Liver (tissue), 3 donors: ENCODE results near the gene FAM76B.

Experiments used
- EGR1 ChIP-seq, 2 donors: IDR thresholded peaks; 2 replicates each; pipeline ENCODE4 v1.6.1; 2016 to 2018; ENCODE audit warnings: antibody characterized with exemption in 2 of 2, low read depth in 2 of 2
- GABPA ChIP-seq, 2 donors: IDR thresholded peaks in 1 of 2; conservative IDR thresholded peaks in 1 of 2; 2 replicates each; pipeline ENCODE4 v1.6.1; 2016; ENCODE audit warnings: antibody characterized with exemption in 2 of 2, mild to moderate bottlenecking in 1 of 2, moderate library complexity in 1 of 2
- HNF4A ChIP-seq, 2 donors: conservative IDR thresholded peaks; 2 replicates each; pipeline ENCODE4 v1.6.1; 2016; ENCODE audit warnings: antibody characterized with exemption in 2 of 2, mild to moderate bottlenecking in 2 of 2
- HNF4G ChIP-seq: IDR thresholded peaks from 2 replicates; pipeline ENCODE4 v1.6.1; 2016; ENCODE audit warnings: antibody characterized with exemption
- JUND ChIP-seq, 2 donors: IDR thresholded peaks; 2 replicates each; pipeline ENCODE4 v1.6.1; 2016; ENCODE audit warnings: antibody characterized with exemption in 2 of 2
- NR2F2 ChIP-seq: IDR thresholded peaks from 2 replicates; pipeline ENCODE4 v1.6.1; 2016; ENCODE audit warnings: antibody characterized with exemption
- RAD21 ChIP-seq, 2 donors: IDR thresholded peaks; 2 replicates each; pipeline ENCODE4 v1.6.1; 2016; ENCODE audit warnings: antibody characterized with exemption in 2 of 2, mild to moderate bottlenecking in 2 of 2
- SP1 ChIP-seq: IDR thresholded peaks from 2 replicates; pipeline ENCODE4 v1.6.1; 2018; ENCODE audit warnings: antibody characterized with exemption, mild to moderate bottlenecking
- TAF1 ChIP-seq: conservative IDR thresholded peaks from 2 replicates; pipeline ENCODE4 v1.6.1; 2016; ENCODE audit warnings: antibody characterized with exemption, mild to moderate bottlenecking
- TF ChIP-seq, protein P1 (sequence below): fragments of 150-350 bp; IDR thresholded peaks from 2 replicates; pipeline ENCODE4 v1.5.1; 2017; ENCODE audit warnings: improper control_type of control experiment, low read depth, low read length; ENCODE audit not compliant: missing input control
- TF ChIP-seq, protein P2 (sequence below): IDR thresholded peaks from 2 replicates; pipeline ENCODE4 v1.6.1; 2016; ENCODE audit warnings: antibody characterized with exemption, mild to moderate bottlenecking
- TF ChIP-seq, protein P3 (sequence below): IDR thresholded peaks from 2 replicates; pipeline ENCODE4 v1.6.1; 2016; ENCODE audit warnings: antibody characterized with exemption
- TF ChIP-seq, protein P4 (sequence below): IDR thresholded peaks from 2 replicates; pipeline ENCODE4 v1.6.1; 2016; ENCODE audit warnings: antibody characterized with exemption
- TF ChIP-seq, protein P5 (sequence below): IDR thresholded peaks from 2 replicates; pipeline ENCODE4 v1.6.1; 2016; ENCODE audit warnings: antibody characterized with exemption
- donor health status: healthy.
- donor health status: healthy.

DNA sequence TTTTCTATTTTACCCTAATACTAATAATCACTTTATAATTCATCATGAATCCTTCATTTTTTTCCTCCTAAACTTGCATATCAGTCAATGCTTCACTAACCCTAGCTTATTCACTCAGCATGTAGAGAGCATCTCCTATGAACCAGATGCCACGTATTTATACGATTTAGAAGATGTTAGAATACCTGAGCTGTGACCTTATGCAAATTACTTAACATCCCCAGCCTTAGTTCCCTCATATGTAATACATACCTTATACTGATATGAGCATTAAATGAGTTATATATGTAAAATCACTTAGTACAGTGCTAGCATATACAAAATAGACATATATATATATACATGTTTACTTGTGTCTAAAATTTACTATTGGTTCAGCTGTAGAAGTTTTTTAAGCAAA, 9.0 kb downstream of the FAM76B start:
- TF ChIP-seq JUND (IDR thresholded peaks at IDR 0.05) = no peak
- TF ChIP-seq TAF1 = no peak
- TF ChIP-seq, protein P1, sequence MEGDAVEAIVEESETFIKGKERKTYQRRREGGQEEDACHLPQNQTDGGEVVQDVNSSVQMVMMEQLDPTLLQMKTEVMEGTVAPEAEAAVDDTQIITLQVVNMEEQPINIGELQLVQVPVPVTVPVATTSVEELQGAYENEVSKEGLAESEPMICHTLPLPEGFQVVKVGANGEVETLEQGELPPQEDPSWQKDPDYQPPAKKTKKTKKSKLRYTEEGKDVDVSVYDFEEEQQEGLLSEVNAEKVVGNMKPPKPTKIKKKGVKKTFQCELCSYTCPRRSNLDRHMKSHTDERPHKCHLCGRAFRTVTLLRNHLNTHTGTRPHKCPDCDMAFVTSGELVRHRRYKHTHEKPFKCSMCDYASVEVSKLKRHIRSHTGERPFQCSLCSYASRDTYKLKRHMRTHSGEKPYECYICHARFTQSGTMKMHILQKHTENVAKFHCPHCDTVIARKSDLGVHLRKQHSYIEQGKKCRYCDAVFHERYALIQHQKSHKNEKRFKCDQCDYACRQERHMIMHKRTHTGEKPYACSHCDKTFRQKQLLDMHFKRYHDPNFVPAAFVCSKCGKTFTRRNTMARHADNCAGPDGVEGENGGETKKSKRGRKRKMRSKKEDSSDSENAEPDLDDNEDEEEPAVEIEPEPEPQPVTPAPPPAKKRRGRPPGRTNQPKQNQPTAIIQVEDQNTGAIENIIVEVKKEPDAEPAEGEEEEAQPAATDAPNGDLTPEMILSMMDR = no peak
- TF ChIP-seq GABPA (IDR thresholded peaks at IDR 0.05 in 1 of 2, conservative IDR thresholded peaks at IDR 0.05 in 1 of 2) = no peak
- TF ChIP-seq HNF4A (conservative IDR thresholded peaks at IDR 0.05) = no peak
- TF ChIP-seq, protein P2, sequence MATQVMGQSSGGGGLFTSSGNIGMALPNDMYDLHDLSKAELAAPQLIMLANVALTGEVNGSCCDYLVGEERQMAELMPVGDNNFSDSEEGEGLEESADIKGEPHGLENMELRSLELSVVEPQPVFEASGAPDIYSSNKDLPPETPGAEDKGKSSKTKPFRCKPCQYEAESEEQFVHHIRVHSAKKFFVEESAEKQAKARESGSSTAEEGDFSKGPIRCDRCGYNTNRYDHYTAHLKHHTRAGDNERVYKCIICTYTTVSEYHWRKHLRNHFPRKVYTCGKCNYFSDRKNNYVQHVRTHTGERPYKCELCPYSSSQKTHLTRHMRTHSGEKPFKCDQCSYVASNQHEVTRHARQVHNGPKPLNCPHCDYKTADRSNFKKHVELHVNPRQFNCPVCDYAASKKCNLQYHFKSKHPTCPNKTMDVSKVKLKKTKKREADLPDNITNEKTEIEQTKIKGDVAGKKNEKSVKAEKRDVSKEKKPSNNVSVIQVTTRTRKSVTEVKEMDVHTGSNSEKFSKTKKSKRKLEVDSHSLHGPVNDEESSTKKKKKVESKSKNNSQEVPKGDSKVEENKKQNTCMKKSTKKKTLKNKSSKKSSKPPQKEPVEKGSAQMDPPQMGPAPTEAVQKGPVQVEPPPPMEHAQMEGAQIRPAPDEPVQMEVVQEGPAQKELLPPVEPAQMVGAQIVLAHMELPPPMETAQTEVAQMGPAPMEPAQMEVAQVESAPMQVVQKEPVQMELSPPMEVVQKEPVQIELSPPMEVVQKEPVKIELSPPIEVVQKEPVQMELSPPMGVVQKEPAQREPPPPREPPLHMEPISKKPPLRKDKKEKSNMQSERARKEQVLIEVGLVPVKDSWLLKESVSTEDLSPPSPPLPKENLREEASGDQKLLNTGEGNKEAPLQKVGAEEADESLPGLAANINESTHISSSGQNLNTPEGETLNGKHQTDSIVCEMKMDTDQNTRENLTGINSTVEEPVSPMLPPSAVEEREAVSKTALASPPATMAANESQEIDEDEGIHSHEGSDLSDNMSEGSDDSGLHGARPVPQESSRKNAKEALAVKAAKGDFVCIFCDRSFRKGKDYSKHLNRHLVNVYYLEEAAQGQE = no peak
- TF ChIP-seq HNF4G = no peak
- TF ChIP-seq, protein P3, sequence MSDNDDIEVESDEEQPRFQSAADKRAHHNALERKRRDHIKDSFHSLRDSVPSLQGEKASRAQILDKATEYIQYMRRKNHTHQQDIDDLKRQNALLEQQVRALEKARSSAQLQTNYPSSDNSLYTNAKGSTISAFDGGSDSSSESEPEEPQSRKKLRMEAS = no peak
- TF ChIP-seq, protein P4, sequence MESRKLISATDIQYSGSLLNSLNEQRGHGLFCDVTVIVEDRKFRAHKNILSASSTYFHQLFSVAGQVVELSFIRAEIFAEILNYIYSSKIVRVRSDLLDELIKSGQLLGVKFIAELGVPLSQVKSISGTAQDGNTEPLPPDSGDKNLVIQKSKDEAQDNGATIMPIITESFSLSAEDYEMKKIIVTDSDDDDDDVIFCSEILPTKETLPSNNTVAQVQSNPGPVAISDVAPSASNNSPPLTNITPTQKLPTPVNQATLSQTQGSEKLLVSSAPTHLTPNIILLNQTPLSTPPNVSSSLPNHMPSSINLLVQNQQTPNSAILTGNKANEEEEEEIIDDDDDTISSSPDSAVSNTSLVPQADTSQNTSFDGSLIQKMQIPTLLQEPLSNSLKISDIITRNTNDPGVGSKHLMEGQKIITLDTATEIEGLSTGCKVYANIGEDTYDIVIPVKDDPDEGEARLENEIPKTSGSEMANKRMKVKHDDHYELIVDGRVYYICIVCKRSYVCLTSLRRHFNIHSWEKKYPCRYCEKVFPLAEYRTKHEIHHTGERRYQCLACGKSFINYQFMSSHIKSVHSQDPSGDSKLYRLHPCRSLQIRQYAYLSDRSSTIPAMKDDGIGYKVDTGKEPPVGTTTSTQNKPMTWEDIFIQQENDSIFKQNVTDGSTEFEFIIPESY = no peak
- no peak for TF ChIP-seq EGR1 (IDR thresholded peaks at IDR 0.05; ENCODE audit: low read depth in 2 of 2)
- TF ChIP-seq SP1 = no peak
- TF ChIP-seq, protein P5, sequence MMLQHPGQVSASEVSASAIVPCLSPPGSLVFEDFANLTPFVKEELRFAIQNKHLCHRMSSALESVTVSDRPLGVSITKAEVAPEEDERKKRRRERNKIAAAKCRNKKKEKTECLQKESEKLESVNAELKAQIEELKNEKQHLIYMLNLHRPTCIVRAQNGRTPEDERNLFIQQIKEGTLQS = no peak
- no peak for TF ChIP-seq RAD21 (IDR thresholded peaks at IDR 0.05)
- no peak for TF ChIP-seq NR2F2
